NB4 (cell line): ENCODE results near the gene GRIK4.

ENCODE experiments used
- DNase-seq: peaks from one replicate; pipeline ENCODE4 v3.0.0; 2010; ENCODE audit warnings: low read depth
- H3K4me3 ChIP-seq: one replicate; pipeline ENCODE4 v1.5.1; 2011; ENCODE audit warnings: mild to moderate bottlenecking, low read depth, low read length, moderate library complexity
- CTCF ChIP-seq: IDR thresholded peaks from one replicate; pipeline ENCODE4 v1.5.1; 2012; ENCODE audit warnings: low read depth, low read length
- MAX ChIP-seq: IDR thresholded peaks from 2 replicates; pipeline ENCODE4 v1.6.1; 2011; ENCODE audit warnings: low read depth, low read length
- MYC ChIP-seq: IDR thresholded peaks from 2 replicates; pipeline ENCODE4 v1.6.1; 2011; ENCODE audit warnings: low read depth, low read length
- POLR2A ChIP-seq: IDR thresholded peaks from 2 replicates; pipeline ENCODE4 v1.6.1; 2011; ENCODE audit warnings: mild to moderate bottlenecking; ENCODE audit not compliant: insufficient read length; ENCODE audit errors: extremely low read depth

Gene GRIK4

GRCh38 chr11:120747850-120748814 lies 236.6 kb downstream of the GRIK4 start:
- no peak for DNase-seq
- no peak overlapping the region for H3K4me3 ChIP-seq
- no peak for TF ChIP-seq POLR2A
- no peak for TF ChIP-seq MAX
- no peak for TF ChIP-seq CTCF
- TF ChIP-seq MYC: no peak

GRCh38 chr11:120749395-120749794 lies 237.8 kb downstream of the GRIK4 start:
- no peak overlapping the region for H3K4me3 ChIP-seq
- DNase-seq: no peak
- TF ChIP-seq POLR2A (no peak), MYC (no peak), CTCF (no peak), MAX (no peak)

- TF ChIP-seq POLR2A (no peak), MYC (no peak), CTCF (no peak), MAX (no peak)
- H3K4me3 ChIP-seq: no peak overlapping the region
- DNase-seq: peak; percentile 39
Measured at GRCh38 chr11:120750647-120751549, 239.3 kb downstream of the GRIK4 start.

GRCh38 chr11:120751550-120751949 lies 240.0 kb downstream of the GRIK4 start:
- H3K4me3 ChIP-seq: no peak overlapping the region
- no peak for DNase-seq
- no peak for TF ChIP-seq POLR2A
- TF ChIP-seq CTCF: no peak
- no peak for TF ChIP-seq MAX
- no peak for TF ChIP-seq MYC

- DNase-seq: no peak
- no peak for TF ChIP-seq POLR2A
- no peak for TF ChIP-seq MAX
- TF ChIP-seq CTCF: no peak
- TF ChIP-seq MYC: no peak
- H3K4me3 ChIP-seq: no peak overlapping the region
Measured at GRCh38 chr11:120752668-120753067, 241.1 kb downstream of the GRIK4 start.
